Vagina (tissue), 2 donors: ENCODE measurements around the gene SDC3.

ENCODE experiments used
- POLR2A ChIP-seq, 2 donors: fragments of 450-650 bp; IDR thresholded peaks; one replicate each; pipeline ENCODE4 v1.6.1; 2017; ENCODE audit warnings: antibody characterized with exemption in 2 of 2, mild to moderate bottlenecking in 2 of 2, moderate library complexity in 2 of 2
- POLR2AphosphoS5 ChIP-seq, 2 donors: sonication (generic); formaldehyde crosslinking; IDR thresholded peaks; one replicate each; pipeline ENCODE4 v1.9.0; 2017; ENCODE audit warnings: antibody characterized with exemption in 2 of 2, mild to moderate bottlenecking in 2 of 2, low read depth in 1 of 2; ENCODE audit not compliant: insufficient read depth in 1 of 2
- TF ChIP-seq, protein P1 (sequence below), 3 experiments: fragments of 450-650 bp in 2 of 3; fragments of 200-600 bp in 1 of 3; sonication (generic) in 1 of 3; IDR thresholded peaks; one replicate each; pipeline ENCODE4 v1.5.1; 2017 to 2019; ENCODE audit warnings: antibody characterized with exemption in 3 of 3, mild to moderate bottlenecking in 2 of 3, moderate library complexity in 2 of 3

DNA sequence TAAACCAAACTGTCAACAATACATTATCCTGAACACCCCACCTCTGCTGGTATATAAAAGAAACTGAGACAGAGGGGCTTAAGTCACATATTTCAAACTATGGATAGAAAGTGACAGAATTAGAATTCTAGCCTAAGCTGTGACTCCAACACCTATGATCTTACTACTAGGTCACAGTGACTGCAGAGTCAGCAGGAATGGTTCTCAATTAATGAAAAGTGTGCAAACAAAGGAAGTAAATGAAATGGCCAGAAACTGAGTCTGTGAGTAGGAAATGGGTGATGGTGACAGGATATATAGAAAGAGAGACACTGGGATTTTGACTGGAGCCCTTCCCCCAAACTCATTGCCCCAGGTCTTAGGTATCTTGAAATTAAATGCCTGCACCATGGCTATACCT, 38.7 kb upstream of the SDC3 start:
- TF ChIP-seq, protein P1, sequence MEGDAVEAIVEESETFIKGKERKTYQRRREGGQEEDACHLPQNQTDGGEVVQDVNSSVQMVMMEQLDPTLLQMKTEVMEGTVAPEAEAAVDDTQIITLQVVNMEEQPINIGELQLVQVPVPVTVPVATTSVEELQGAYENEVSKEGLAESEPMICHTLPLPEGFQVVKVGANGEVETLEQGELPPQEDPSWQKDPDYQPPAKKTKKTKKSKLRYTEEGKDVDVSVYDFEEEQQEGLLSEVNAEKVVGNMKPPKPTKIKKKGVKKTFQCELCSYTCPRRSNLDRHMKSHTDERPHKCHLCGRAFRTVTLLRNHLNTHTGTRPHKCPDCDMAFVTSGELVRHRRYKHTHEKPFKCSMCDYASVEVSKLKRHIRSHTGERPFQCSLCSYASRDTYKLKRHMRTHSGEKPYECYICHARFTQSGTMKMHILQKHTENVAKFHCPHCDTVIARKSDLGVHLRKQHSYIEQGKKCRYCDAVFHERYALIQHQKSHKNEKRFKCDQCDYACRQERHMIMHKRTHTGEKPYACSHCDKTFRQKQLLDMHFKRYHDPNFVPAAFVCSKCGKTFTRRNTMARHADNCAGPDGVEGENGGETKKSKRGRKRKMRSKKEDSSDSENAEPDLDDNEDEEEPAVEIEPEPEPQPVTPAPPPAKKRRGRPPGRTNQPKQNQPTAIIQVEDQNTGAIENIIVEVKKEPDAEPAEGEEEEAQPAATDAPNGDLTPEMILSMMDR (IDR thresholded peaks at IDR 0.05), result no peak
- TF ChIP-seq POLR2A (IDR thresholded peaks at IDR 0.05) (no peak), POLR2AphosphoS5 (IDR thresholded peaks at IDR 0.05; ENCODE audit: insufficient read depth in 1 of 2, low read depth in 1 of 2) (no peak)
